GM21717 (cell line): ENCODE measurements around the gene SLC3A2.
"Not testable (repeated sequence)": the region's sequence is repeated elsewhere in the genome, so short reads cannot be mapped to it uniquely, and the experiment has no call there.

ENCODE experiments used
- ATAC-seq: cut with Tn5 transposase; IDR thresholded peaks from one replicate; pipeline ENCODE4 v1.9.1; 2021; ENCODE audit warnings: mild to moderate bottlenecking, moderate library complexity; ENCODE audit not compliant: unreplicated experiment

Gene SLC3A2

DNA sequence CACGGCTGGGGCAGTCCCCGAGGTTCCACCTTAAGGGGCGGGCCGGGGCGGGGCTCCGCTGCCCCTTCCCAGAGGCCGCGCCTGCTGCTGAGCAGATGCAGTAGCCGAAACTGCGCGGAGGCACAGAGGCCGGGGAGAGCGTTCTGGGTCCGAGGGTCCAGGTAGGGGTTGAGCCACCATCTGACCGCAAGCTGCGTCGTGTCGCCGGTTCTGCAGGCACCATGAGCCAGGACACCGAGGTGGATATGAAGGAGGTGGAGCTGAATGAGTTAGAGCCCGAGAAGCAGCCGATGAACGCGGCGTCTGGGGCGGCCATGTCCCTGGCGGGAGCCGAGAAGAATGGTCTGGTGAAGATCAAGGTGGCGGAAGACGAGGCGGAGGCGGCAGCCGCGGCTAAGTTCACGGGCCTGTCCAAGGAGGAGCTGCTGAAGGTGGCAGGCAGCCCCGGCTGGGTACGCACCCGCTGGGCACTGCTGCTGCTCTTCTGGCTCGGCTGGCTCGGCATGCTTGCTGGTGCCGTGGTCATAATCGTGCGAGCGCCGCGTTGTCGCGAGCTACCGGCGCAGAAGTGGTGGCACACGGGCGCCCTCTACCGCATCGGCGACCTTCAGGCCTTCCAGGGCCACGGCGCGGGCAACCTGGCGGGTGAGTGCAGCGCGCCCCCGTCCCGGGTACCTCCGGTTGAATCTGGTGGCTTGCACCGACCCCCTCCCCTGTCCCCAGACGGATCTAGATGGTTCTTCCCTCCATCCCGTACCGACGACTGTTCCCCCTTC, at the start of gene SLC3A2:
Gene SLC3A2 (plus strand): TSS at position 94 of the 776 bp plus-strand sequence. CDS start 128 bp downstream, at position 222.
- ATAC-seq: peak; percentile 72

DNA sequence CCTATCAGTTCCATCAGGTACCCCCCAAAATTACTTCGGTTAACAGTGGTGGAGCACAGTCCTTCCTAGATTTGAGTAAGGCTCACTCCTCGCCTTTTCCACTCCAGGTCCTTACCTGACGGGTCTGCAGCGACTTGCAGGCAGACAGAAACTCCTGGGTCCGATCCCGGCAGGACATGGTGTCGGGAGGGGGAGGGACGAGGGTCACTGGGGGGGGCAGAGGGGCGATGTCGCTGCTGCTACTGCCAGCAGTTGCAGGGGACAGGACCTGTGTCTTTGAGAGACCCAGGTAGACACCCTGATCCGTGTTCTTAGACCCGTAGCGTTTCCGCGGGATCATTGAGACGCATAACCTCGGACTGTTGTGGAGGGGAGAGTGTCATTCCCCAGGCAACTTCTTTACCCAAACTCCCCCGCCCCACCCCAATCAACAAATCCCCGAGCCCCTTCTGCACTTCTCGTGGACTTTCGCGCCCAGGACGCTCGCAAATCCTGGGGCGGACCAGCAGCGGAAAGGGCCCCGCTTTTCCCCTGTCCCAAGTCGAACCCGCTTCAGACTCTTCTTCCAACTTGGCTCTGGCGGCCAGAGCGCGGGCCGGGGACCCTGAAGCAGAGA, 49.7 kb upstream of the SLC3A2 start:
- no peak for ATAC-seq

DNA sequence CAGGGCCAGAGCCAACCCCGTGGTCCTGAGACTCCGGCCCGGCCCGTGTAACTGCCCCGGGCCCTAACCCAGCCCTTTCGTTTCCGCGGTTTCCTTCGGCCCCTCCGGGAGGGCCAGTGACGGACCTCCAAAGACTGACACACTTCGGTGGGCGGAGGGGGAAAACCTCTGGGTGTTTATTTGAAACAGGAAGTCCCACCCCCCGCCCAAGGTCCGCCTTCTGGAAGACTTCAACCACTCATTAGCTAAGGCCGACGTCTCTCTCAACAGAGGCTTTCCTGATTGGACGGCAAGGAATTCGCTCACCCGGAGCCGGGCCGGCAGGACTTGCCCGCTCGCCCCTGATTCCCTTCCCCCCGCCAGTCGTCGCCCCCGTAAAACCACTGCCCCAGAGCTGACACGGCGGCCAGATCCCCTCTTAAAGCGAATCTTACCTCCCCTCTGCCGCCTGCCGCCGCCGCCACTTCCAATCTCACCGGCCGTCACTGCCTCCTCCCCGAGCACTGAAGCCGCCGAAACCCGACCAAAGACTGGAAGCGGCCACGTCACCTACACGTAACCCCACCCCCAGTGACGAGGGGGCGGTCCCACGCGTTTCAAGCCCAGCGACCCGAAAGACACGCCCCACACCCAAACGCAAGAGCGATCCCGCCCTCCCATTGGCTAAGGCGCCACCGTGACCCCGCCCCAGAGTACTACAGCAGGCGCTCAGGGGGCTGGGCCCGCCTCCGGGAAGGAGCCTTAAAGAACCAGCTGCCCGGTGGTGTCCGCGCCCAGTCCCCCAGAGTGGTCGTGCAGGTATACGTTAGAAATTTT, 49.0 kb upstream of the SLC3A2 start, which contains the start of gene STX5:
Gene STX5 (minus strand): TSS at position 532 of the 816 bp plus-strand sequence. CDS start 808 bp downstream, outside the sequence.
- ATAC-seq: peak; percentile 71

DNA sequence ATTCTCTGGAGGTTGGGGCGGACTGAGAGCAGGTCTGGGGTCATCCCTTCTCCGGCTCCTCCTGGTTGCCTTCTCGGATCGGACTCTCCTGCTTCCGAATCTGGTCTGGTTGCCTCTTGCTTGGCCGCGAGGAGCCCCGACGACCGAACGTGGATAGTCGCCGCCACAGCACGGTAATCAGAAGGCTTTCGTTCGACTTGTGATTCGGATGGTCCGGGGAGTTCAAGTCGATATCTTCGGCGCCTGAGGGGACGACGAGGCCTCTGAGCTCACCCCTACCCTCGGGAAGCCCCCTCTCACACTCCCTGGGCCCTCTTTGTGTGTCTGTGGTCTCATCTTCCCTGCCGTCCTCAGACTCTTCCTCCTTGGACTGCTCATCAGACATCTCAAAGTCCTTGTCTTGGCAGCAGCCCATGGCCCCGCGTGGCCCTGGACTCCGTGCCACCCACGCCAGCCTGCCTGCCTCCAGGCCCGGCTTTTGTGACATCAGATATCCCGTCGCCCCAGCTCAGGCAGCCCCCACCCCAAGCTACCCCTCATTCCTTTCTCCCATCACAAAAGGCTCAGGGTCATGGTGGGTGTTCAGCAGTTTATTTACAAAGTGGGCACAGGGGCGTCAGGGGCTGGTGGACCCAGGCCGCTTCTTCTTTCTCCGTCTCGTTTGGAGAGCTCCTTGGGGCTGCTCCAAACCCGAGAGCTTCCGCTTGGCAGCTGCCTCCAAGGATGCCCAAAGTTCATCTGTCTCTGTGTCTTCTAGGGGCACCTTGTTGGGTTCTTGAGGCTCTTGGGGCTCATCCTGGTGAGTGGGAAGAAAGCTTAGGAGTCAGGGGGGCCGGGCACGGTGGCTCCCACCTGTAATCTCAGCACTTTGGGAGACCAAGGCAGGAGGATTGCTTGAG, 48.1 kb upstream of the SLC3A2 start, which contains the start of gene TEX54:
Gene TEX54 (minus strand): TSS at position 506 of the 899 bp plus-strand sequence.
- no peak for ATAC-seq

DNA sequence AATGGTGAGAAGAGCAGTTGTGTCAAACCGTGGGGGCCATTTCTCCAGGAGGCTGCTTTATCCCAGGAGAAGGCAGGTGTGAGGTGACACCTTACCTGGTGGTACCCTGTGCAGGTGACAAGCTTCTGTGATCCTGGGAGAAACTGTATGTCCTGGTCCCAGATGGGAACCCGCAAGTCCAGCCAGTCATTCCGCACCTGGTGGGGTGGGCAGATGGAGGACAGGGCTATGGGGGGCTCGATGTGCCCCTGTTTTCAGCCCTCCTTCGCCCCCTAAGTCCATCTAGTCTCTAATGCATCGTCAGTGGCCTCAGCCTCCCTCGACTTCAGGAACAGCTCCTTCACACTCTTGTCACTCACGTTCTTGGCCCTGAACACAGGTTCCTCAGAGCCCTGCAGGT, 45.4 kb upstream of the SLC3A2 start:
- no peak for ATAC-seq

DNA sequence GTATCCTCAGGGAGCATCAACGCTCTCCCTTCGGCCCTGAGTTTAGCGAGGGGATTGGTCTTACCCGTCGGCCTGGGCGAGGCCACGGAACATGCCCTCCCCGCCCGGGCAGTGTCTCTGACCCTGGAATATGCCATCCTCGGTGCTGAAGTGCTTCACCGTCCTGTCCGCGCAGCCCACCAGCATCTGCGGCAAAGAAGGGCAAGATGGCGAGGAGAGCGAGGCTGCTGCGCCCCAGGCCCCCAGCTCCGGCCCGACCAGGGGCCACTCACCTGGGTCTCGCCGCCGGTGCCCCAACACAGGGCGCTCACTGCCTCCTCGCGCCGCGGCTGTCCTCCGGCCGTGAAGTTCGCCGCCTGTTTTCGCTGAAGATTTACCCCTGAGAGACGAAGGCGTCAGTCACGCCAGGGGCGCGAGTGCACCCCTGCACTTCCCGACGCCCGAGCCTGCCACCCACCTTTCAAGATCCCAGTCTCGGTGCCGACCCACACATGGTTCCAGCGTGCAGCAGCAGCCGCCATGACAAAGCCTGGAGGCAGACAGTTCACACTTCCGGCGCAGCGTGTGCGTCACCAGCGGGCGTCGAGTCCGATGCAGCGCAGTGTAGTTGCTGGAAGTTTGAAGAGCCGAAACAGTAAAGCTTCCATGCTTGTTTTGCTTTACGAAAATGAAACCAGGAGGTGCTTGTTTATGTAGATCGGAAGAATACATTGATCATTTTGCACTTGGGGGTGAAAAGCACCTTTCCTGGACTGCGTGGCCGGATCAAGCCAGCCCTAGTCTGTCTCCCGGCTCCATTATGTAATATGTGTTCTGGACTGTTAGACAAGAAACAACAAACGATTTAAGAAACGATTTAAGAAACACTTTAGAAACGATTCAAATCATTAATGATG, 41.4 kb upstream of the SLC3A2 start, which contains the start of gene WDR74:
Gene WDR74 (minus strand): TSS at position 541 of the 896 bp plus-strand sequence. CDS start 20 bp downstream, at position 521.
- ATAC-seq: peak; percentile 39

DNA sequence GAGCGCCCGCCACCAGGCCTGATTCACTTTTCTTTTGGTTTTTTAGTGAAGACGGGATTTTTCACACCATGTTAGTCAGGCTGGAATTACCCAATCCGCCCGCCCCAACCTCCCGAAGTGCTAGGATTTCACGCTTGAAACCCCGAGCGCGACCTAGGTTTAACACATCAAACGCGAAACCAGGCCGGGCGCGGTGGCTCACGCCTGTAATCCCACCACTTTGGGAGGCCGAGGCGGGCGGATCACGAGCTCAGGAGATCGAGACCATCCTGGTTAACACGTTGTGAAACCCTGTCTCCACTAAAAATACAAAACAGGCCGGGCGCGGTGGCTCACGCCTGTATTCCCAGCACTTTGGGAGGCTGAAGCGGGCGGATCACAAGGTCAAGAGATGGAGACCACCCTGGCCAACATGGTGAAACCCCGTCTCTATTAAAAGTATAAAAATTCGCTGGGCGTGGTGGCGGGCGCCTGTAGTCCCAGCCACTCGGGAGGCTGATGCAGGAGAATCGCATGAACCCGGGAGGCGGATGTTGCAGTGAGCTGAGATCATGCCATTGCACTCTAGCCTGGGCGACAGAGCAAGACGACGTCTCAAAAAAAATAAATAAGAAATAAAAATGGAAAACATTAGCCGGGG, 39.9 kb upstream of the SLC3A2 start:
- not testable (repeated sequence) for ATAC-seq

DNA sequence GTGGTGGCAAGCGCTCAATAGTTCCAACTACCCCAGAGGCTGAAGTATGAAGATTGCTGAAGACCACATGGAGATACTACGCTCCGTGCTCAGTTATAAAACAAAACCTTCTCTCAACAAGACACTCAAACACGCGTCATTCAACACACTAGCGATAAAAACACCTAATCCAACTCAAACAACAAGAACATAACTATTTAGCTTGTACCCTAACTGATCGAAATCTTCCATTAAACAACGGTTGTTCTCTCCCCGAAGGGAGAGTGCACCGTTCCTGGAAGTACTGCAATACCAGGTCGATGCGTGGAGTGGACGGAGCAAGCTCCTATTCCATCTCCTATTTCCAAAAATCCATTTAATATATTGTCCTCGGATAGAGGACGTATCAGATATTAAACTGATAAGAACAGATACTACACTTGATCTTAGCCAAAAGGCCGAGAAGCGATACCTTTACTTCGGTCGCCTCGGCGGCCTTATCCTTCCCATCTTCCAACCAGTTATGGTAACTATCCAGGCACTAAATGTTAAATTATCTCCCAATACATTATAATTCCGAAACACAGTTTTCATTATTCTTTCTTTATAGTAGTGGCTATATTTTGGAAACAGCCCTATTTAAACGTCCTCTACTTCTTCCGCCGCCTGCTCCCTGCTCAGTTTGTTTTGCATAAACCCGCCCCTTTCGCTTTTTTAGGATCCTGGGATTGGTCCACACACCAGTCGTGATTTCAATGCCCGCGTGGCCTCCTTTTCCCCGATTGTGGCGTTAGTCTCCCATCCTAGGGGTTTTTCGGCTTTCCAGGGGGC, 39.1 kb upstream of the SLC3A2 start:
- ATAC-seq: peak; percentile 53

DNA sequence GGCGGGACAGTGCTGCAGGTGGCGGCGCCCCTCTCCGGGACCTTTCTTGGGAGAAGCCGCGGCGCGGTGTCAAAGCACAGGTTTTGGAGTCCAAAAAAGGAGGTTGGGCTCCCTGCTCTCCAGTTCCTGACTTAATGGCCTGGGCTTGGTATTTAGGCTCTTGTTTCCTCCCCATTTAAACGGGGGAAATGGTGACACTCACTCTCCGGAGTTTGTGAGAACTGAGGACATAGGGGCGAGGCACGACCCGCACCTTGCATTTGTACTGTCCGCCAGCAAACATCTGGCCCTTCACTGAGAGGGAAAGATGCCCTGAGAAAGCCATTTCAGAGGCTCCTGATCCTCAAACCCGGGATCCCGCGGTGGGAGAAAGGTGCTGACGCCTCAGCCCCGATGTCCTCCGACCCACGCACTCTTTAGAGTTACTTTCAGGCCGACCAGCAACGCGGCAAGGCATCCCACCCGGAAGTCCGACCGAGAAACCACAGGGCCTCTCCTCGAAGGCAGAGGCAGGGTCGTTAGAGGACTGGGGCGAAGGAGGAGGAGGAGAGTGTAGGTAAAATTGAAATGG, 38.4 kb upstream of the SLC3A2 start:
- ATAC-seq: no peak

DNA sequence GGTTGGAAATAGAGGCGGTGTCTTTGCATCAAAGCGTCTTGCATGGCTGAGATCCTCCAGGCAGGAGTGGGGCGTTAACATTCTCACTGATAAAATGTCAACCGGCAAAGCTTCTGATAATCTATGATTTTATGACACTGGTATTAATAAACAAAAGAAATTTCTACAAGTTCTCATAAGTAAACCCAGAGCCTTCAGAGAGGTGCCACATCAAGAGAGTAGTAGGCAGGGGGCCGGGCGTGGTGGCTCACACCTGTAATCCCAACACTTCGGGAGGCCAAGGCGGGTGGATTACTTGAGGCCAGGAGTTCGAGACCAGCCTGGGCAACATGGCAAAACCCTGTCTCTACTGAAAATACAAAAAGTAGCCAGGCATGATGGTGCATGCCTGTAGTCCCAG, 37.8 kb upstream of the SLC3A2 start:
- not testable (repeated sequence) for ATAC-seq

DNA sequence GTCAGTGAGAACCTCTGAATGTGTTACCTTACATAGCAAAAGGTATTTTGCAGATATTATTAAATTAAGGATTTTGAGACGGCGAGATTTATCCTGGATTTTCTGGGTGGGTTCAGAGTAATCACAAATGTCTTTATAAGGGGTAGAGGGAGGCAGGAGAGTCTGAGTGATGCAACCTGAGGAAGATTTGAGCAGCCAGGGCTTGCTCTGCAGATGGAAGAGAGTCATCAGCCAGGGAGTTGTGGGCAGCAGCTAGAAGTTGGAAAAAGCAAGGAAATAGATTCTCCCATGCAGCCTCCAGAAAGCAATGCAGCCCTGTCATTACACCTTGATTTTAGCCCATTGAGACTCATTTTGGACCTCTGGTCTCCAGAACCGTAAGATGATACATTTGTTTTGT, 37.2 kb upstream of the SLC3A2 start:
- no peak for ATAC-seq

DNA sequence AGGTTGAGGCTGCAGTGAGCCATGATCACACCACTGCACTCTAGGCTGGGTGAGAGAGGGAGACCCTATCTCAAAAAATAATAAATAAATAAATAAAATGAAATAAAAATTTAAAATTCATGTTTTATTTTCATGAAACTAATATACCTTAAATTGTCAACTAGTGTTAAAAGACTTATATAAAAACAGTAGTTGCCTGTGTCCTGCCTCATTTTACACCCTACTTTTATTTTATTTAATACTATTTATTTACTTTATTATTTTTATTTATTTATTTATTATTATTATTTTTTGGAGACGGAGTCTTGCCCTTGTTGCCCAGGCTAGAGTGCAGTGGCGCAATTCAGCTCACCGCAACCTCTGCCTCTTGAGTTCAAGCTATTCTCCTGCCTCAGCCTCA, 36.5 kb upstream of the SLC3A2 start:
- no peak for ATAC-seq

DNA sequence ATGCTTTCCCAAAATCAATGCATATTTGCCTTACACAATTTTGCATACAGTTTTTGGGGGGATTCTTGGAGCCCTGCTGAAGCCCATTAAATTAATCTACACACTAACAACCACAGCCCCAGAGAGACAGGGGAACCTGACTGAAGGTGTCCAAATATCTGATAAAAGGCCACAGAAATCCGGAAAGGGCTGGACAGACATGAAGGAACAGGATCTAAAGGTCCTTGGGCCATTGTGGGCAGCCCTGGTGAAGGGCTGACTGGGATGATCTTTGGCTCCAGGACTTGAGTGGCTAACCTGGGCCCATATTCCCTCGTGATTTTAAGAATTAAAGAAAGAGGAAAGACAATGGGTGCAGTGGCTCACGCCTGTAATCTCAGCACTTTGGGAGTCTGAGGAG, 34.5 kb upstream of the SLC3A2 start:
- no peak for ATAC-seq

DNA sequence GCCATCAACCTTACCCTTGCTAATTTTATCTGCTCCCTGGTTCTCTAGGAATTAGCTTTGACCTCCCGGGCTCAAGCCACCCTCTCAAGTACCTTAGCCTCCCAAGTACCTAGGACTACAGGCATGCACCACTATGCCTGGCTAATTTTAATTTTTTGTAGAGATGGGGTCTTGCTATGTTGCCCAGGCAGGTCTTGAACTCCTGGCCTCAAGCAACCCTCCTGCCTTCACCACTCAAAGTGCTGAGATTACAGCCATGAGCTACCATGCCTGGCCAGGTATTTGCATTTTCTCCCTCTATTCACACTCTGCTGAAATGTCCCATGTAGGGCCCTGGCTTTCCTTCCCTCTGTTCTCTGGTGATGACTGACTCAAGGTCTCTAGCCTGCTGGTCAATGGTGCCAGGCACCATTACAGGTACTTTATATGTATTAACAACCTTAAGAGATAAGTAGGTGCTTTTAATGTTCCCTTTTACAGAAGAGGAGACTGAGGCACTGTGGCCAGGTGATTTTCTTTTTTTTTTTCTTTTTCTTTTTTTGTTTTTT, 32.9 kb upstream of the SLC3A2 start:
- ATAC-seq: no peak

DNA sequence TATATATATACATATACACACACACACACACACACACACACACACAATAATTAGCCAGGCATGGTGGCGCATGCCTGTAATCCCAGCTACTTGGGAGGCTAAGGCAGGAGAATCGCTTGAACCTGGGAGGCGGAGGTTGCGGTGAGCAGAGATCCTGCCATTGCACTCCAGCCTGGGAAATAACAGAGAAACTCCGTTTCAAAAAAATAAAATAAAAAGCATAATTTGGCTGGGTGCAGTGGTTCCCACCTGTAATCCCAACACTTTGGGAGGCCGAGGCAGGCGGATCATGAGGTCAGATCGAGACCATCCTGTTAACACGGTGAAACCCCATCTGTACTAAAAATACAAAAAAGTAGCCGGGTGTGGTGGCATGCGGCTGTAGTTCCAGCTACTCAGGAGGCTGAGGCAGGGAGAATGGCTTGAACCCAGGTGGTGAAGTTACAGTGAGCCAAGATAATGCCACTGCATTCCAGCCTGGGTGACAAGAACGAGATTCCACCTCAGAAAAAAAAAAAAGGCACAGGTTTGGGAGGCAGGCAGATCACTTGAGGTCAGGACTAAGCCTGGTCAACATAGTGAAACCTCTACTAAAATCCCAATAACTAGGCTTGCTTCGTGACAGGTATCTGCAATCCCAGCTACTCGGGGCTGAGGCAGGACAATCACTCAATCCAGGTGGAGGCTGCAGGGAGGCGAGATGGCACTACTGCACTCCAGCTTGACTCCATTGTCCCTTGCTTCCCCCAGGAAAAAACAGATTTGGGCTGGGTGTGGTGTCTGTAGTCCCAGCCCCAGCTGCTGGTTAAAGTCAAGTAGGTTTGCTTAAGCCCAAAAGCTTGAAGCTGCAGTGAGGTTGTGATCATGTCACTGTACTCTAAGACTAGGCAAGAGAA, 29.5 kb upstream of the SLC3A2 start:
- ATAC-seq: no peak

DNA sequence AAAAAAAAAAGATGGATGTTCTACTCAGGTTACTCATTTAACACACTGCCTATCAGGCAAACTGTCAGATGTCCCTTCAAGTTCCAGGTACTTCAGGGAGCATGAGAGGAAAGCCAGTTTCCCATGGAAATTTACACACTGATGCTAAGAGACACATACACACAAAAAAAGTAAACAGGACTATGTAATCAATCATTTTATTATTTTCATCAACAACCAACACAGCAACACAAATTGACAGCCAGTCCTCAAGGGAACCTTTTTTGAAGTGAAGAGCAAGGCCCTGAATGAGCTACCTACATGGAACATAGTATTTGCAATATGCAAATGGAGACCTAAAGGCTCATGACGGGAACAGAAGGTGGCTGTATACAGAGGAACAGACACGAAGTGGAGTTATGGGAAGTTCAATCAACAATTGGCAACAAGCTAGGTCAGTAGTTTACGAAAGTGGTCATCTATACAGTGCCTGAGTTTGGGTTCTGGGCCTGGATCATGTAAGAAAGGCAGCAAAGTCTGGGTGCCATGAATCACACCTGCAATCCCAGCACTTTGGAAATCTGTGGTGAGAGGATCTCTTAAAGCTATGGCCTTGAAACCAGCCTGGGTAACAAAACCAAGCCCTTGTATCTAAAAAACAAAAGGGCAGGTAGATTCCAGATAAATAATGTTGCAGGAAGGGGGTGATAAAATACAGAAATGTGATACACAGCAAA, 28.7 kb upstream of the SLC3A2 start:
- no peak for ATAC-seq
